LNCAP (cell line): ENCODE results near the gene FGD3.

Source experiments
- TF ChIP-seq, protein P1 (sequence below): fragments of 450-650 bp; IDR thresholded peaks from 2 replicates; pipeline ENCODE4 v1.5.1; 2017; ENCODE audit warnings: mild to moderate bottlenecking

FGD3 gene

DNA sequence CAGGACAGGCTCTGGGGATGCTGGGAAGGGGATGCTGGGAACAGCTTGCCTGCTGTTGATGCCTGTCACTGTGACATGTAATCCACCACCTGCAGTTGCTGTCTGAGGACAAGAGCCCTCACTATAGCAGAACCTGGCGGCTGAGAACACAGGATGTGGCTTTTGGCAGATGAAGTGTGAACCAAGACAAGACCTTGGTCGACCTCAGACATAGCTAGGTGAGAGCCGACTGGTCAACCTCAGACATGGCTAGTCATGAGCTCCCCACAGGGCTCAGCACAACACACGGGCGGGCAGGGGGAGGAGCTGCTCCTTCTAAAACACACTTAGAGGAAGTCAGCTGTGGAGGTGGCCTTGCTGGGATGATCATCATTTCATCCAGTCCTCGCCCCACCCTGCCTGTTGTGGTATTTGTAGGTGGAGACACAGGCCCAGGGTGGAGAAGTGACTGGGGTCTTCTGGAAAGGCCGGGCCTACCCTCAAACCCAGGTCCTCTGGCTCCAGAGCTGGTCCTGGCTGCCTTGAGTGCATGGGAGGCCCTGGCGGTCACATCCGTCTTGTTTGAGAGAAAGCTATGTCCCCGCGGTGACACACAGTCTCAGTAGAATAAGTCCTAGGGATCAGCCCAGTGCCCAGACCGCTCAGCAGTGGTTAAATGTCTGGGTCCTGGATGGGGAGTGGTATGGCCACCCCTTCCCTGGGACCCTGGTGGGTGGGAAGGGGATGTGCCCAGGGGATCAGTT, 117.2 kb downstream of the FGD3 start:
- TF ChIP-seq, protein P1, sequence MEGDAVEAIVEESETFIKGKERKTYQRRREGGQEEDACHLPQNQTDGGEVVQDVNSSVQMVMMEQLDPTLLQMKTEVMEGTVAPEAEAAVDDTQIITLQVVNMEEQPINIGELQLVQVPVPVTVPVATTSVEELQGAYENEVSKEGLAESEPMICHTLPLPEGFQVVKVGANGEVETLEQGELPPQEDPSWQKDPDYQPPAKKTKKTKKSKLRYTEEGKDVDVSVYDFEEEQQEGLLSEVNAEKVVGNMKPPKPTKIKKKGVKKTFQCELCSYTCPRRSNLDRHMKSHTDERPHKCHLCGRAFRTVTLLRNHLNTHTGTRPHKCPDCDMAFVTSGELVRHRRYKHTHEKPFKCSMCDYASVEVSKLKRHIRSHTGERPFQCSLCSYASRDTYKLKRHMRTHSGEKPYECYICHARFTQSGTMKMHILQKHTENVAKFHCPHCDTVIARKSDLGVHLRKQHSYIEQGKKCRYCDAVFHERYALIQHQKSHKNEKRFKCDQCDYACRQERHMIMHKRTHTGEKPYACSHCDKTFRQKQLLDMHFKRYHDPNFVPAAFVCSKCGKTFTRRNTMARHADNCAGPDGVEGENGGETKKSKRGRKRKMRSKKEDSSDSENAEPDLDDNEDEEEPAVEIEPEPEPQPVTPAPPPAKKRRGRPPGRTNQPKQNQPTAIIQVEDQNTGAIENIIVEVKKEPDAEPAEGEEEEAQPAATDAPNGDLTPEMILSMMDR = no peak

- TF ChIP-seq, protein P1 = no peak
Observed at GRCh38 chr9:93065135-93065720, 117.9 kb downstream of the FGD3 start.

GRCh38 chr9:93066978-93067603, 119.8 kb downstream of the FGD3 start:
- TF ChIP-seq, protein P1 = no peak

DNA sequence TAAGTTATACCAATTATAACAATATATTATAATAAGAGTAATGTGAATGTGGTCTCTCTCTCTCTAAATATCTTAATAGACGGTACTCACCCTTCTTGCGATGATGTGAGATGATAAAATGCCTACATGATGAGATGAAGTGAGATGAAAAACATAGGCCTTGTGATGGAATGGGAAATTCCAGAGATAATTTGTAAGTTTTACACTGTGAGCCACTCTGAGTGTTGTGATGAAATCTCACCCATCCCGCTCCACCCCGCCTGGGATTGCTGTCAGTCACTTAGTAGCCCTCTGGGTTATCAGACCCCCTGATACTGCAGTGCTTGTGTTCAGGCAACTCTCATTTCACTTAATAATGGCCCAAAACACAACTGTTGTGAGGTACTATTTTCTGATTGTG, 121.6 kb downstream of the FGD3 start:
- TF ChIP-seq, protein P1 = no peak

- TF ChIP-seq, protein P1 = no peak
Observed at GRCh38 chr9:93071464-93071863, 124.1 kb downstream of the FGD3 start.

DNA sequence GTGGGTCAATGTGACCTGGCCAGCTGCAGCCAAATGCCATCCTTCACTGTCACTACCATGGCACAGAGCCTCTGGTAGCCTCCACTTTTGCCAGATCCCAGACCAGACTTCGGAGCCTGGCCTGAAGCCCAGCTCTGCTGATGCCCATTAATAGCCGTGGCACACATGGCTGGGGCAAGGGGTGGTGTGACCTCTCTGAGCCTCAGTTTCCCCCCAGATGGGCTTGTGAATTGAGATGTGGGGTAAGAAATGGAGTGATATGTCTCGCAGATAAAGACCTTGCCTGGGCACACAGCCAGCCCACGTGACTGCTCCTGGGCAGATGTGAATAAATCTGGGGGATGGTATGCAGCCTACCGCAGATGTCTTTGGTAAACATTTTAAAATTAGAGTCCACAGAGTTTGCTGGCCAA, 125.1 kb downstream of the FGD3 start:
- TF ChIP-seq, protein P1 = no peak

DNA sequence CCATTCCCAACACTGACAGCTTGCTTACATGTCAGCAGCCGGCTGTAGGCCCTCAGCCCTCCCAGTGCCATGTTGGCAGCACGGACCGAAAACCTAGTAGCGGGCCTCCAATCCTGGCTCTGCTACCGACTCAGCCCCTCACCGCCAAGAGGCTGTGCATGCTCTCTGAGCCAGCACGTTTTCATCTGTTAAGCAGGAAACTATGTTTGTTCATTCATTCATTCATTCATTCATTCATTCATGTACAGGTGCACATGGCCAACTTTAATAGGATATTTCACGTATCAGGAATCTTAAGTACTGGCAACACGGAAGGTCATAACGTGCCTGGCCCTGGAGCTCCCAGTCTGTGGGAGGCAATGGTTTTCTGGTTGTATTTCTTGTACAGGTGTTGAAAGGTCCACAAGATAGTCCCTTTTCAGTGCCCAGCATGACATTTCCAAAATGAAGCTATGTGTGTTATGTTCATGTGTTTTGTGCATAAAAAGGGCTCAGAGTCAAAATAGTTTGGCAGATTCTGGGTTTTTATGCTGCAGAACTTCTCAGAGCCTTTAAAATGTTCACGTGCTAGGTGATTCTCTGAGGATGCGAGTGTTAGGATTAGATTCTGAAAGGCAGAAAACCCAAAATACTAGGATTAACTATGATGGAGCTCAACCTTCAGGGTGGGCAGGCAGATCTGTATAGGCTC, 128.9 kb downstream of the FGD3 start:
- TF ChIP-seq, protein P1 = no peak
